Measurements from ENCODE around the gene EVA1C.

GRCh38 chr21:32426066-32426465 is 13.6 kb downstream of the EVA1C start:
- TF ChIP-seq POLR2AphosphoS5 (IDR thresholded peaks at IDR 0.05; ENCODE audit: insufficient read depth, low read depth, low read length) (no peak), CTCF (IDR thresholded peaks at IDR 0.05; ENCODE audit: extremely low read depth in 1 of 2, insufficient read depth in 1 of 2, low read depth in 1 of 2, low read length in 2 of 2) (no peak)

Data from endothelial cell of umbilical vein (primary cell).